MM.1S (cell line): Measurements from ENCODE around the gene DDX20.
A peak's percentile ranks its signal among the peaks of the same experiment; 100 is the strongest.
"Not testable (repeated sequence)": the region's sequence is repeated elsewhere in the genome, so short reads cannot be mapped to it uniquely, and the experiment has no call there.

Experiments
- DNase-seq: peaks from one replicate; pipeline ENCODE4 v3.0.0-alpha.2; 2015
- H2AFZ ChIP-seq: fragments of 300-600 bp; sonication (generic); 2 replicates; pipeline ENCODE4 v1.6.0; 2016; ENCODE audit warnings: antibody characterized with exemption, low read length
- H3F3A ChIP-seq: fragments of 300-600 bp; sonication (generic); 2 replicates; pipeline ENCODE4 v1.6.1; 2016; ENCODE audit warnings: mild to moderate bottlenecking, antibody characterized with exemption, low read length, moderate library complexity, mixed read lengths; ENCODE audit not compliant: insufficient read depth
- H3K27ac ChIP-seq: fragments of 300-600 bp; sonication (generic); 2 replicates; pipeline ENCODE4 v1.5.1; 2016; ENCODE audit warnings: mild to moderate bottlenecking, low read length
- H3K27me3 ChIP-seq: fragments of 300-600 bp; sonication (generic); replicated peaks from 2 replicates; pipeline ENCODE4 v1.6.0; 2016; ENCODE audit warnings: low read length; ENCODE audit not compliant: insufficient read depth
- H3K36me3 ChIP-seq: fragments of 300-600 bp; sonication (generic); replicated peaks from 2 replicates; pipeline ENCODE4 v1.6.1; 2016; ENCODE audit warnings: mild to moderate bottlenecking, low read length, mixed read lengths; ENCODE audit not compliant: insufficient read depth
- H3K4me1 ChIP-seq: fragments of 300-600 bp; sonication (generic); 2 replicates; pipeline ENCODE4 v1.6.1; 2016; ENCODE audit warnings: low read length, mixed read lengths
- H3K4me2 ChIP-seq: fragments of 300-600 bp; sonication (generic); 2 replicates; pipeline ENCODE4 v1.6.0; 2016; ENCODE audit warnings: low read depth, low read length
- H3K4me3 ChIP-seq: fragments of 300-600 bp; sonication (generic); 2 replicates; pipeline ENCODE4 v1.5.1; 2016; ENCODE audit warnings: low read length, mixed read lengths
- H3K79me2 ChIP-seq: fragments of 300-600 bp; sonication (generic); 2 replicates; pipeline ENCODE4 v1.6.1; 2016; ENCODE audit warnings: mixed run types, low read length, mixed read lengths
- H3K9ac ChIP-seq: fragments of 300-600 bp; sonication (generic); 2 replicates; pipeline ENCODE4 v1.6.1; 2016; ENCODE audit warnings: low read length, mixed read lengths
- H3K9me2 ChIP-seq: fragments of 300-600 bp; sonication (generic); replicated peaks from 2 replicates; pipeline ENCODE4 v1.6.1; 2016; ENCODE audit warnings: mild to moderate bottlenecking, low read length, mixed read lengths; ENCODE audit not compliant: insufficient read depth
- H3K9me3 ChIP-seq: fragments of 300-600 bp; sonication (generic); replicated peaks from 2 replicates; pipeline ENCODE4 v1.6.1; 2016; ENCODE audit warnings: mild to moderate bottlenecking, low read length, mixed read lengths; ENCODE audit not compliant: insufficient read depth
- H4K20me1 ChIP-seq: fragments of 300-600 bp; sonication (generic); 2 replicates; pipeline ENCODE4 v1.6.1; 2016; ENCODE audit warnings: mild to moderate bottlenecking, low read length, moderate library complexity, mixed read lengths; ENCODE audit not compliant: insufficient read depth
- EZH2 ChIP-seq: fragments of 300-600 bp; sonication (generic); optimal IDR thresholded peaks from 2 replicates; pipeline ENCODE3; 2017; ENCODE audit warnings: low read depth, mild to moderate bottlenecking, antibody characterized with exemption, low read length, mixed read lengths
- EZH2phosphoT487 ChIP-seq: fragments of 300-600 bp; sonication (generic); IDR thresholded peaks from 2 replicates; pipeline ENCODE4 v1.6.1; 2018; ENCODE audit warnings: antibody characterized with exemption, low read length
- TF ChIP-seq, protein P1 (sequence below): fragments of 300-600 bp; sonication (generic); IDR thresholded peaks from 2 replicates; pipeline ENCODE4 v1.5.1; 2016; ENCODE audit warnings: antibody characterized with exemption, low read length, mixed read lengths

The DDX20 gene

GRCh38 chr1:111739194-111739924, 16.3 kb upstream of the DDX20 start, which contains the start of gene INKA2:
Gene INKA2 (minus strand): TSS chr1:111739395. CDS start chr1:111739242, 153 bp downstream.
- no peaks in the 10 kb centered on the region for H3K36me3 ChIP-seq
- H2AFZ ChIP-seq, result peak within 1 kb of the TSS; percentile 78
- TF ChIP-seq EZH2 (no peak), EZH2phosphoT487 (no peak)
- TF ChIP-seq, protein P1, sequence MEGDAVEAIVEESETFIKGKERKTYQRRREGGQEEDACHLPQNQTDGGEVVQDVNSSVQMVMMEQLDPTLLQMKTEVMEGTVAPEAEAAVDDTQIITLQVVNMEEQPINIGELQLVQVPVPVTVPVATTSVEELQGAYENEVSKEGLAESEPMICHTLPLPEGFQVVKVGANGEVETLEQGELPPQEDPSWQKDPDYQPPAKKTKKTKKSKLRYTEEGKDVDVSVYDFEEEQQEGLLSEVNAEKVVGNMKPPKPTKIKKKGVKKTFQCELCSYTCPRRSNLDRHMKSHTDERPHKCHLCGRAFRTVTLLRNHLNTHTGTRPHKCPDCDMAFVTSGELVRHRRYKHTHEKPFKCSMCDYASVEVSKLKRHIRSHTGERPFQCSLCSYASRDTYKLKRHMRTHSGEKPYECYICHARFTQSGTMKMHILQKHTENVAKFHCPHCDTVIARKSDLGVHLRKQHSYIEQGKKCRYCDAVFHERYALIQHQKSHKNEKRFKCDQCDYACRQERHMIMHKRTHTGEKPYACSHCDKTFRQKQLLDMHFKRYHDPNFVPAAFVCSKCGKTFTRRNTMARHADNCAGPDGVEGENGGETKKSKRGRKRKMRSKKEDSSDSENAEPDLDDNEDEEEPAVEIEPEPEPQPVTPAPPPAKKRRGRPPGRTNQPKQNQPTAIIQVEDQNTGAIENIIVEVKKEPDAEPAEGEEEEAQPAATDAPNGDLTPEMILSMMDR, result no peak
- H3K27me3 ChIP-seq, result no peaks in the 10 kb centered on the region
- peaks cover 8% of the 10 kb centered on the region for H3K4me1 ChIP-seq
- H3K27ac ChIP-seq, result peak within 1 kb of the TSS; percentile 75
- peak within 1 kb of the TSS; percentile 91 for H3K4me2 ChIP-seq
- H3K9me2 ChIP-seq, result no peaks in the 10 kb centered on the region
- peaks cover 10% of the 10 kb centered on the region; the same call in 1 of the 2 replicates for H3F3A ChIP-seq
- H3K4me3 ChIP-seq, result peak within 1 kb of the TSS; percentile 66
- peak; percentile 80 for DNase-seq
- no peaks in the 10 kb centered on the region for H3K9me3 ChIP-seq
- H3K79me2 ChIP-seq, result peaks cover 3% of the 10 kb centered on the region; the same call in 1 of the 2 replicates
- peak within 1 kb of the TSS; percentile 65; the same call in 1 of the 2 replicates for H3K9ac ChIP-seq
- H4K20me1 ChIP-seq, result no peaks in the 10 kb centered on the region

- peaks cover 8% of the 10 kb centered on the region for H3K4me1 ChIP-seq
- peak overlapping the region; percentile 75; the same call in 1 of the 2 replicates for H3K27ac ChIP-seq
Measured at GRCh38 chr1:111739925-111740765, 15.6 kb upstream of the DDX20 start.

DNA sequence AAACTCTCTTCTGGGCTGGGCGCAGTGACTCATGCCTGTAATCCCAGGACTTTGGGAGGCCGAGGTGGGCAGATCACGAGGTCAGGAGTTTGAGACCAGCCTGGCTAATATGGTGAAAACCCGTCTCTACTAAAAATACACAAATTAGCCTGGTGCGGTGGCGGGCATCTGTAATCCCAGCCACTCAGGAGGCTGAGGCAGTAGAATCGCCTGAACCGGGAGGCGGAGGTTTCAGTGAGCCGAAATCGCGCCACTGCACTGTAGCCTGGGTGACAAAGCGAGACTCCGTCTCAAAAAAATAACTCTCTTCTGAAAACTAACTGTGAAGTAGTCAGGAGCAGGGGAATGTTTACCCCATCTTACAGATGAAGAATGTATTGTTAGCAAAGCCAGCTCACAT, 13.4 kb upstream of the DDX20 start:
- not testable (repeated sequence) for H3K27me3 ChIP-seq, H4K20me1 ChIP-seq, H3K4me2 ChIP-seq, DNase-seq, H3K36me3 ChIP-seq, H2AFZ ChIP-seq, H3K27ac ChIP-seq, H3K9me2 ChIP-seq, H3K4me1 ChIP-seq, H3K79me2 ChIP-seq, H3K4me3 ChIP-seq, H3K9me3 ChIP-seq, H3F3A ChIP-seq, H3K9ac ChIP-seq

More at GRCh38 chr1:111739925-111740765, 15.6 kb upstream of the DDX20 start:
- Histone ChIP-seq H3K9me2 (no peaks in the 10 kb centered on the region), H3K4me2 (peak overlapping the region; percentile 91), H4K20me1 (no peaks in the 10 kb centered on the region), H2AFZ (peak overlapping the region; percentile 78), H3K9me3 (no peaks in the 10 kb centered on the region), H3K79me2 (peaks cover 3% of the 10 kb centered on the region; the same call in 1 of the 2 replicates), H3K4me3 (peak overlapping the region; percentile 66), H3F3A (peaks cover 10% of the 10 kb centered on the region; the same call in 1 of the 2 replicates), H3K27me3 (no peaks in the 10 kb centered on the region), H3K36me3 (no peaks in the 10 kb centered on the region), H3K9ac (peak overlapping the region; percentile 42; the same call in 1 of the 2 replicates)
- TF ChIP-seq EZH2 (no peak), EZH2phosphoT487 (no peak)
- TF ChIP-seq, protein P1, result no peak
- DNase-seq, result peak; percentile 9
